IMR-90 (cell line): Measurements from ENCODE around the gene MRGPRD. TPM values are rescaled to one million over a fixed set of nuclear protein-coding genes. Genes with fewer than 3 reads are reported as not detected.
A peak's percentile ranks its signal among the peaks of the same experiment; 100 is the strongest.

Source experiments
- ATAC-seq: fragments of 200-7000 bp; cut with Tn5 transposase; 2 replicates; pipeline ENCODE4 v1.9.1; 2020; ENCODE audit warnings: low read depth, mild to moderate bottlenecking, moderate library complexity
- BruUV-seq: library from RNA; stranded (reverse); fragments of 400-500 nt; replicated peaks from 2 replicates; lab custom pipeline; 2021; lab: Mats Ljungman, UMichigan
- CTCF ChIA-PET: fragments of 300-600 bp; formaldehyde crosslinking; extraction: SDS; loops from one replicate; lab custom pipeline; 2021; ENCODE audit warnings: antibody characterized with exemption; lab: Yijun Ruan, JAX
- POLR2A ChIA-PET: fragments of 300-600 bp; sonication (Branson Sonifier 250); formaldehyde crosslinking; loops from one replicate; lab custom pipeline; 2022; ENCODE audit warnings: antibody characterized with exemption; ENCODE audit not compliant: unreplicated experiment; lab: Charles Lee
- DNase-seq: peaks from one replicate; pipeline ENCODE4 v3.0.0; 2013
- H2AFZ ChIP-seq: replicated peaks from 2 replicates; pipeline ENCODE3; 2013; ENCODE audit warnings: low read length, mild to moderate bottlenecking; ENCODE audit not compliant: poor library complexity
- H2AK5ac ChIP-seq: 2 replicates; pipeline ENCODE4 v1.6.1; 2013; ENCODE audit warnings: low read depth, low read length, inconsistent platforms
- H2AK9ac ChIP-seq: replicated peaks from 2 replicates; pipeline ENCODE3; 2013; ENCODE audit warnings: mild to moderate bottlenecking, low read depth, low read length, moderate library complexity; ENCODE audit not compliant: poor library complexity
- H2BK120ac ChIP-seq: 2 replicates; pipeline ENCODE4 v1.6.1; 2013; ENCODE audit warnings: low read depth, low read length, inconsistent platforms
- H2BK15ac ChIP-seq: 3 replicates; pipeline ENCODE4 v1.6.1; 2013; ENCODE audit warnings: low read depth, low read length, inconsistent platforms
- H2BK20ac ChIP-seq: 2 replicates; pipeline ENCODE4 v1.6.1; 2013; ENCODE audit warnings: low read depth, mild to moderate bottlenecking, inconsistent platforms, low read length, moderate library complexity
- H2BK5ac ChIP-seq: 2 replicates; pipeline ENCODE4 v1.6.1; 2013; ENCODE audit warnings: mild to moderate bottlenecking, low read depth, low read length, inconsistent platforms; ENCODE audit not compliant: poor library complexity, severe bottlenecking
- H3K14ac ChIP-seq: replicated peaks from 2 replicates; pipeline ENCODE4 v1.6.1; 2013; ENCODE audit warnings: low read depth, low read length, inconsistent platforms
- H3K18ac ChIP-seq: 2 replicates; pipeline ENCODE4 v1.6.1; 2013; ENCODE audit warnings: low read depth, low read length, control low read depth
- H3K23ac ChIP-seq: 2 replicates; pipeline ENCODE4 v1.6.1; 2013; ENCODE audit warnings: low read depth, low read length, inconsistent platforms
- H3K27ac ChIP-seq: 2 replicates; pipeline ENCODE4 v1.5.1; 2013; ENCODE audit warnings: mild to moderate bottlenecking, control low read depth, low read length; ENCODE audit not compliant: insufficient read depth
- H3K27me3 ChIP-seq: 2 replicates; pipeline ENCODE4 v1.6.1; 2013; ENCODE audit warnings: low read length; ENCODE audit not compliant: control insufficient read depth, insufficient read depth
- H3K36me3 ChIP-seq: 2 replicates; pipeline ENCODE4 v1.6.1; 2013; ENCODE audit warnings: low read length, mixed read lengths; ENCODE audit not compliant: control insufficient read depth, insufficient read depth
- H3K4ac ChIP-seq: 2 replicates; pipeline ENCODE4 v1.6.1; 2013; ENCODE audit warnings: low read depth, low read length, inconsistent platforms
- H3K4me1 ChIP-seq: 2 replicates; pipeline ENCODE4 v1.6.1; 2013; ENCODE audit warnings: low read length, mixed read lengths; ENCODE audit not compliant: control insufficient read depth, insufficient read depth
- H3K4me2 ChIP-seq: 2 replicates; pipeline ENCODE4 v1.6.1; 2013; ENCODE audit warnings: low read depth, mild to moderate bottlenecking, control low read depth, low read length, moderate library complexity
- H3K4me3 ChIP-seq: 2 replicates; pipeline ENCODE4 v1.5.1; 2013; ENCODE audit warnings: low read depth, mild to moderate bottlenecking, control low read depth, low read length, moderate library complexity; ENCODE audit not compliant: insufficient read depth
- H3K56ac ChIP-seq: 2 replicates; pipeline ENCODE4 v1.6.1; 2013; ENCODE audit warnings: low read length, inconsistent platforms; ENCODE audit not compliant: insufficient read depth; ENCODE audit errors: extremely low read depth
- H3K79me1 ChIP-seq, 2 experiments: 2 replicates each; pipeline ENCODE4 v1.6.1; 2013; ENCODE audit warnings: low read length in 2 of 2, inconsistent platforms in 1 of 2, low read depth in 1 of 2
- H3K9ac ChIP-seq: 2 replicates; pipeline ENCODE4 v1.6.1; 2013; ENCODE audit warnings: low read depth, low read length, control low read depth
- H3K9me1 ChIP-seq: 2 replicates; pipeline ENCODE4 v1.6.1; 2013; ENCODE audit warnings: low read length, inconsistent platforms; ENCODE audit not compliant: insufficient read depth
- H3K9me3 ChIP-seq: 2 replicates; pipeline ENCODE4 v1.6.1; 2013; ENCODE audit warnings: low read length; ENCODE audit not compliant: control insufficient read depth, insufficient read depth
- H4K20me1 ChIP-seq: 2 replicates; pipeline ENCODE4 v1.6.1; 2013; ENCODE audit warnings: low read length, inconsistent platforms; ENCODE audit not compliant: insufficient read depth
- H4K5ac ChIP-seq: 2 replicates; pipeline ENCODE4 v1.6.1; 2013; ENCODE audit warnings: mild to moderate bottlenecking, low read depth, low read length, control low read depth
- H4K8ac ChIP-seq, 2 experiments: 2 replicates each; pipeline ENCODE4 v1.6.1; 2013; ENCODE audit warnings: low read depth in 2 of 2, low read length in 2 of 2, control low read depth in 1 of 2, inconsistent platforms in 1 of 2
- H4K91ac ChIP-seq: 2 replicates; pipeline ENCODE4 v1.6.1; 2013; ENCODE audit warnings: low read depth, low read length, inconsistent platforms; ENCODE audit not compliant: insufficient read depth
- CEBPB ChIP-seq: IDR thresholded peaks from 2 replicates; pipeline ENCODE4 v1.6.1; 2012; ENCODE audit warnings: low read depth, low read length, improper control_type of control experiment
- MAZ ChIP-seq: IDR thresholded peaks from 2 replicates; pipeline ENCODE4 v1.6.1; 2012; ENCODE audit warnings: low read depth, mild to moderate bottlenecking, low read length, improper control_type of control experiment, moderate library complexity, borderline replicate concordance
- WGBS, 2 experiments: methylation state at CpG; one replicate each; pipeline versions ENCODE4 v1.1.5 to v1.1.7; 2013; ENCODE audit warnings: missing lambda C conversion rate in 2 of 2; ENCODE audit not compliant: insufficient read length in 1 of 2; ENCODE audit errors: extremely low coverage in 2 of 2; 5-methylcytosine and 5-hydroxymethylcytosine counted together
- dilution Hi-C: fragments of 300-500 bp; cut with HindIII; formaldehyde crosslinking; loops from one replicate; pipeline ENCODE4 v1.14.3; 2018; ENCODE audit warnings: low sequenced_read_pairs; ENCODE audit not compliant: unreplicated experiment
- in situ Hi-C: fragments of 300-500 bp; cut with MboI; formaldehyde crosslinking; loops from 3 replicates; pipeline ENCODE4 v1.14.3; 2019; ENCODE audit warnings: low sequenced_read_pairs, inconsistent platforms, mixed read lengths
- intact Hi-C: fragments of 100-400 bp; cut with micrococcal nuclease; formaldehyde crosslinking; loops from 2 replicates; pipeline ENCODE4 v1.10.0; 2022
- polyA plus RNA-seq, 3 experiments: library from polyadenylated mRNA; depleted of rRNA; stranded (reverse); fragments of >200 nt; gene quantifications; 2 replicates each; pipeline ENCODE4 v1.2.3, GENCODE V29; 2012; ENCODE audit warnings: low replicate concordance in 1 of 3
- total RNA-seq: library from RNA; depleted of rRNA; stranded (reverse); fragments of >200 nt; gene quantifications from 2 replicates; pipeline ENCODE4 v1.2.3, GENCODE V29; 2012

MRGPRD gene
- total and polyA plus RNA-seq, 2 of the 4 experiments (the other 2 are of a cell fraction), result not detected

DNA sequence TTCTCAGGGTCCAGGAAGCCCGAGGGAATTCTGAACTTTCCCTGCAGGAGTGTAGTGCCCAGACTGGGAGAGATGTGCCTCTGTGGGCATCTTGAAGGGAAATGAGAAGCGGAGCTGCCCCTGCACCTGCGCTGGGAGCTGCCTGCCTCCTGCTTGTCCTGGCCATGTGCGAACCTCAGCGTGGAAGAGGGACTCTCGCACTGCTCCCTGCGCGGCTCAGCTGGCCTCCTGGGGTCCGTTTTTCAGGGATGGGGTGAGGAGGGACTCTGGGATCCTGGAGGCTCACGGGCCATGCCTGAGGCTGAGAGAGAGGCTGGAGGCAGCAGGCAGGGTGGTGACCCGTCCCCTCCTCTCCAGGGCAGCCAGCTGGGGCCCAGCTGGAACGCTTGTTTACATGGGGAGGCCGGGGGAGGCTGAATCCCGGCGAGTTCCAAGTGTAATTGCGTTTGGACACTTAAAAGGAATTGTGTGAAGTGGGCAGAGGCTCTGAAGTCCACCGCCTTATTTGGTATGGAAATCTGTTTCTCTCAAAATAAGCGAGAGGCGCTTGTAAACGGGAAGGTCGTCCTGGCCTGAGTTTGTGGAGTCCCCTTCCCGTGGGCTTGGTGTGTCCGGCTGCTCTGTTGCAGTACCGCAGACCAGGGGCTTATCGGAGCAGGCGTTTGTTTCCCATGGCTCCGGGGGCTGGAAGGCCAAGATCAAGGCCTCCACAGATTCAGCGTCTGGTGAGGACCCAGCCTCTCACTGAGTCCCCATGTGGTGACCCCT lies 33.5 kb upstream of the MRGPRD start:
- no peaks in the 10 kb centered on the region for H3K9me3 ChIP-seq
- H3K9me1 ChIP-seq, result peaks cover 15% of the 10 kb centered on the region
- H3K9ac ChIP-seq, result peak overlapping the region; percentile 65
- peak overlapping the region; percentile 75 for H3K18ac ChIP-seq
- no TSS peak for BruUV-seq
- TF ChIP-seq CEBPB (no peak), MAZ (peak; percentile 31; the same call in 1 of the 2 replicates)
- peak overlapping the region; percentile 51 for H3K56ac ChIP-seq
- H4K91ac ChIP-seq, result peak overlapping the region; percentile 89
- 10% methylated on average over 15 of the region's 28 CpGs; no CpG with 5 or more reads in 1 of the 2 experiments for WGBS, 2 experiments
- DNase-seq (peak; percentile 82), ATAC-seq (peak; percentile 18)
- peak overlapping the region; percentile 81 to 91 for H4K8ac ChIP-seq
- no peak overlapping the region for H3K4me3 ChIP-seq
- dilution Hi-C loops, result no loop called here
- H2AFZ ChIP-seq, result peak overlapping the region; percentile 81
- peak overlapping the region; percentile 44 for H2BK20ac ChIP-seq
- H3K36me3 ChIP-seq, result peaks cover 3% of the 10 kb centered on the region
- peak overlapping the region; percentile 89 for H3K4ac ChIP-seq
- H3K27me3 ChIP-seq, result no peaks in the 10 kb centered on the region
- H3K14ac ChIP-seq, result peak overlapping the region; percentile 78
- peaks cover 18 to 35% of the 10 kb centered on the region in 2 experiments; a peak in 3 of 4 replicates for H3K79me1 ChIP-seq
- CTCF ChIA-PET, result interaction anchor here (0.6 to 2.5 kb wide), 4 partner anchors 10 to 30 kb away, joined by 3 to 11 read pairs (median 4); no protein-coding TSS in a partner anchor
- peak overlapping the region; percentile 66 for H2BK15ac ChIP-seq
- H3K4me1 ChIP-seq, result peaks cover 37% of the 10 kb centered on the region
- POLR2A ChIA-PET, result interaction anchor here (0.9 to 1.4 kb wide), 2 partner anchors 13 to 30 kb away, joined by 3 to 6 read pairs; no protein-coding TSS in a partner anchor
- peak overlapping the region; percentile 74 for H2AK5ac ChIP-seq
- H2AK9ac ChIP-seq, result peak overlapping the region; percentile 85
- intact Hi-C loops, result loop anchor here (5.0 kb wide), 1 partner anchor 172 kb away; the partner anchor contains the start of gene CPT1A
- H3K23ac ChIP-seq, result peak overlapping the region; percentile 71
- H3K27ac ChIP-seq, result peak overlapping the region; percentile 99
- H4K5ac ChIP-seq, result peak overlapping the region; percentile 72
- in situ Hi-C loops, result no loop called here
- peak overlapping the region; percentile 49 for H3K4me2 ChIP-seq
- H2BK5ac ChIP-seq, result peak overlapping the region; percentile 67
- no peaks in the 10 kb centered on the region; the same call in 1 of the 2 replicates for H4K20me1 ChIP-seq
- peak overlapping the region; percentile 96 for H2BK120ac ChIP-seq
